NCI-H146 treated with DMSO at 0.1 percent for 48 hours (cell line): ENCODE data around the gene ADAM12.
A peak's percentile ranks its signal among the peaks of the same experiment; 100 is the strongest.
"Not testable (repeated sequence)": the region's sequence is repeated elsewhere in the genome, so short reads cannot be mapped to it uniquely, and the experiment has no call there.

Experiments
- DNase-seq: peaks from one replicate; lab custom pipeline; 2025; ENCODE audit not compliant: unreplicated experiment; lab: John Stamatoyannopoulos, UW

Gene ADAM12

DNA sequence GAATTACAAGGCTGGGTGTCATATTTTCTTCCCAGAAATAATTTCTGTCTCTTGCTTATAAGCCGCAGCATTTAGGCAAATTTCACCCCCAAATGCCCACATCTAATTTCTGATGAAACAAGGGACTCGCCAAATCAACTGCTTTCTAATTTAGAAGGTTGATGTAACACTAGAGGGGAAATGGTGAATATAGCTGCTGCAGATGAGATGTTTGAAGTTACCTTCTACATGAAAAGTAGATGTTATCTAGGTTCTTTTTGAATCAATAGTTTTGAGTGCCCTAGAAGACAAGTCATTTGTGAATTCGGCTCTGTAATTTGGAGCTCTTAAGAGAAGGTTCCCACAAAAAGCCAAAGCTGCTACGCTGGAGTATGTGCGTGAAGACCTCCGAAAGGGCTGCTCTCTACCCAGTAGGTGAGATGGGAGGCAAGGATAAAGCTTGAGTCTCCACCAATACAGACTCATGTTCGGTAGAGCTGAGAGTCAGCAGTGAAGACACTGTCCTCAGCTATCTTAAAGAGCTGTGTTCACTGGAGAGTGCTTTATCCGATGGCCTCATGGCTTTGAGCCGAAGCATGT lies 392.5 kb downstream of the ADAM12 start:
- DNase-seq: no peak

DNA sequence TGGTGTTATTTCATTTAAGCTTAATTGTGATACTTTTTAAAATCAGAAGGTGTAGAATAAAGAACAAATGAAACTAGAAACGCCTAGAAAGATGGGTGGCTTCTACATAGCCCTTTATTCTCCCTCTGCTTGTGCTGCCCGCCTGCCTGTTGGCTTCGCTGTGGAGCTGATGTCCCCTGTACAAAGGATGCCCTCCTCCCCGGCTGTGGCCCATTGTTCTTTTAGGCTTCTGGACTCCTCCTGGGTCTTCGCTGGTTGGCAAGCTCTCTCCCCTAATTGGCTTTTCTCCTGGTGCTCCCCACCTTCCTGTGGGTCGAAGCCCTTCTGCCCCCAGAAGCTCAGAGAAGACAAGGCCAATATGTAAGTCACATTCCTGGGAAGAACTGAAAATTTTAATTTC lies 393.7 kb downstream of the ADAM12 start:
- DNase-seq: no peak

DNA sequence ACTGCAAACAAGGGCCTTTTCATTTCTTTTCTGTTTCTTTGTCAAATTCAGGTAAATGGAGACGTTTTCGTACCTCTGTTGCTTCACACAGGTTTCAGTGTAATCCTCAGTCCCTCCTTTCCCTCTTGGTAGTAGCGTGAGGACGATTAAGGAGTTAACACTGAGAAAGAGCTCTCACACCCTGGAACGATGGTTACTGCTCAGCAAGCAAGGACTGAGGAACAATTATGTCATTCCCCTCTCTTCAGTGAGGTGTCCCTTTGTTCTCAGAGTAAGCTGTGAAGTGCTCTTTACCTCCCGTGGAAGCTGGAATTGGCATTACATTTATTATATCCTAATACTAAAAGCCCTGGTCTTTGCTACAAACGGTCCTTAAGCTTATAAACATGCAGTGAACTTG lies 396.0 kb downstream of the ADAM12 start:
- no peak for DNase-seq

DNA sequence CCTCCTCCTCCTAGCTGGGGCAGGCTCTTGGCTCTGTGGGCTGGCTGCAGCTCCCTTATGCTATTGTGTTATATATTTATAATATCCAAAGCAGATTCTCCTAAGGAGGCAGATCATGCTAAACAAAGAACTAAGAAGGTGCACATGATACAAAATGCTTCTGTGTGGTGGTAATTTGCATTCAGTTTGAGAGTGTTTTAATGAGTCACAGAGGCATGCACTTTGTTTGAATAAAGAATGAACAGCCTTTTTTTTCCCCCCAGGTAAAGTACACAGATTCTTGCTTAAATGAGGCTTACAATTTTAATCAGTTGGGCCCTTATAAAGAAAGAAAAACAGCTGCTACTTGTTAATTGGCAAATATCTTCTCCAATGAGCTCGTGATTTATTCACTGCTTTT lies 396.9 kb downstream of the ADAM12 start:
- DNase-seq: no peak

DNA sequence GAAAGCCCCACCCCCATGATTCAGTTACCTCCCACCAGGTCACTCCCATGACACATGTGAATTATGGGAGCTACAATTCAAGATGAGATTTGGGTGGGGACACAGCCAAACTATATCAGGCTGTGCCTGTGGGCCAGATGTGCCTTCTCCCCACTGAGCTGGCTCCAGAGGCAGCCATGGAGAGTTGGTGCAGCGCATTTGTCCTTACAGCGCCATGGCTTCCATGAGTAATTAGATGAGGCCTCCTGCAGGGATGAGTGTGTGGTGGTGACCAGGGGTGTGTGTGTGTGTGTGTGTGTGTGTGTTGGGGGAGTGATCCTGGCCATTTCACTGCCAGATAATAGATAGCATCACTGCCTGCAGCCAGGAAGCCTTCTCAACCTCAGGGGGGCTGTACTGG lies 397.3 kb downstream of the ADAM12 start:
- no peak for DNase-seq

DNA sequence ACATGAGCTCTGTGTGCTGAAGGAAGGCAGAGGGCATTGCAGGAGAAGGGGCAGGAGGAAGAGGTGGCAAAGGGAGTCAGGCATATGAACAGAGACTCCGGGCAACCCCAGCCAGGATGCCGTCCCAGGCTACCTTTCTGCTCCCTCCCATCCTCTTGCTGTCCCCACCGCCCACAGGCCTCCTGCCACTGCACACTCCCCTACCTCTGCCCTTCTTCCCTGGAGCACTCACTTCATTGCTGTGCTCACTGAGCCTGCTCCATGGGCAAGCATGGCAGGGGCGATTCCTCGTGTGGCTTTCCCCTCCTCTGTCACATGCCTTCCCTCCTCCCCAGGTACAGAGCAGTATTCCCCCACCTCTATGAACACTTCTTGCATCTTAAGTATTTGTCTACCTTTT lies 398.5 kb downstream of the ADAM12 start:
- DNase-seq: no peak

DNA sequence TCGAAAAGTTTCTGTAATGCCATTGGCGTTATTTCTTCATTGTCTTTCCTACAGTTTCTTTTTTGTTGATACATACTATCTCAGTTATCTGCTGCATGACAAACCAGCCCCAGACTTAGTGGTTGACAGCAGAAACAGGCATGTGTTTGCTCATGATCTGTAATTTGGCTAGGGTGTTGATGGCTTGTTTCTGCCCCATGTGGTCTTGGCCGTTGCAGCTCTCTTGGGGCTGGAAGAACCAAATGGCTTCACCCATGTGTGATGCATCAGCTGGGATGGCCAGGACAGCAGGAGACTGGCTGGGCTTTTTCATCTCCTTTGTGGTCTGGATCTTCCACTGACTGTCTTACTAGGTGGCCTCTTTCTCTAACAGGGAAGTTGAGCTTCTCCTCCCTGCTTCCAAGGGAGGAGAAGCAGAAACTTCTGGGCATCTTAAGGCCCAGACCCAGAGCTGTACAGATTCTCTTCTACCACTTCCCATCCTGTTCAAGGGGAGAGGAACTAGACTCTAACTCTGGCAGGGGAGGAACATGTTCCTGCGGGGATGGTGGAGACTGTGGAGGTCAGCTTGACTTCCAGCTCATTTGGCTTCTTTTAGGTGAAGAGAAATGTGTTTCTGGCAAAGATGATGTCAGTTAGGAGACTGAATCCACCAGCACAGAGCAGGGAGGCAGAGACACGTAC lies 402.6 kb downstream of the ADAM12 start:
- no peak for DNase-seq

- DNase-seq: no peak
These were observed 403.3 kb downstream of the ADAM12 start for GRCh38 chr10:125984865-125985495.

GRCh38 chr10:125984346-125984745 lies 403.9 kb downstream of the ADAM12 start:
- no peak for DNase-seq

GRCh38 chr10:125983656-125984055 lies 404.6 kb downstream of the ADAM12 start:
- DNase-seq: no peak

DNA sequence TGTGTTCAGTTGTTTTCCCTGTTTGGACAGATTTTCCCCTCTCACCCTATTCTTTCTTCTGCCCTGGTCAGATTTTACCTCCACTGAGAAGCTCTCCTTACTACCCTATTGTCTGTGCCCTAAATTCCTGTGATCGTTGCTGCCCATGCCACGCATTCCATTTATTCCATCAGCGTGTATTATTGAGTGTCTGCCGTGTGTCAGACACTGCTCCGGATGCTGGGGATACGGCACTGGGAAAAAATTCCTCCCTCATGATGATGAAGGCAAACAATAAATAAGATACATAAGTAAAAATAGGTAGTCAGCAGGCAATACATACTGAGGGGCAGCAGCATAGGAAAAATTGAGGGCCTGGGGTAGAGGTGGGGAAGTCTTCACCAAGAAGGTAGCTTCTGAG lies 405.1 kb downstream of the ADAM12 start:
- no peak for DNase-seq

GRCh38 chr10:125982260-125982948 lies 405.9 kb downstream of the ADAM12 start:
- DNase-seq: peak; percentile 64

DNA sequence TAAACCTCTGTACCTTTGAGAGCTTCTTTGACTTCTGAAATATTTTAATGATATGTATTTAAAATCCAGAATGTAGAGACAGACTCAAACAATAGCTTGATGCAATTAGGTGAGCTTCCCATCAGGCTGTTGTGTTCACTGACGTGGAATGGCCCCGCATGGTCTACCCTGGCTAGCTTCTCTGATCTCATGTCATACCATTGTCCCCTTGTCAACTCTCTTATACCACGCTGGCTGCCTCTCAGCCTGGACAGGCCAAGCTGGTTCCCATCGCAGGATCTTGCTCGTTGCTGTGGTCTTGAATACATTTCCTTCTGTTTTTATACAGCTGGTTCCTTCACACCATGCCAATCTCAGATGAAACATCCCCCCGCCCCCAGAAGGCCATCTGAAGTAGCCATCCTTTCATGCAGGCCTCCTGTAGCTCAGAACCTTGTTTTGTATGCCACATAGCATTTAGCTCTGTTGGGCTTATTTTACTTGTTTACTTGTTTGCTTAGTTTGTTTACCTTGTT lies 407.7 kb downstream of the ADAM12 start:
- no peak for DNase-seq

- DNase-seq: no peak
These were observed 408.3 kb downstream of the ADAM12 start for GRCh38 chr10:125979976-125980375.

DNA sequence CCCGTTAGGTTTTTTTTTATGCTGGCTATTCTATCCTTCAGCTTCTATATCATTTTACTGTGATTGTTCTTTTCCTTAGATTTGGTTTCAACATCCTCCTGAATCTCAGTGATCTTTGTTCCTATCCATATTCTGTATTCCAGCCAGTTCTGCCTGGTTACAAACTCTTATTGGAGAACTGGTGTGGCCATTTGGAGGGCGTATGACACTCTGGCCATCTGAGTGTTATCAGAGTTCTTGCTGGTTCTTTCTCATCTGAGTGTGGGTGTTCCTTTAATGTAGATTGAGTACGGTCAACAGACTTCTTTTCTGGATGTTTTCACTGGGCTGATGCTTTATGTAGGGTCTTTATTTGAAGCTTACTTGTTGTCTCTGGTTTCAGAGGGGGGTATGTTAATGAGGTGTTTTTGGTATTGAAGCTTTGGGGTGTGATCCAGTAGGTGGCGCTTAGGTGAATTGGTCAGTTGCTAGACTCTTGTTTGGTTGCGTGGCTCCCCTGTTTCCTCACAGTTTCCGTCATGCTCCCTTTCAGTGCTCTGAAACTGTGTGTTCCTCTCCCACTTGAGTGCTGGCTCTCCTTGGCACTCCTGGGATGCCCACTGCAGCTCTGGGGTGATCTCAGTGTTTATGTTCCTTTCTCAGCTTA lies 411.2 kb downstream of the ADAM12 start:
- no peak for DNase-seq

- DNase-seq: not testable (repeated sequence)
These were observed 418.1 kb downstream of the ADAM12 start for GRCh38 chr10:125970077-125970630.

GRCh38 chr10:125967533-125967932 lies 420.7 kb downstream of the ADAM12 start:
- DNase-seq: no peak

DNA sequence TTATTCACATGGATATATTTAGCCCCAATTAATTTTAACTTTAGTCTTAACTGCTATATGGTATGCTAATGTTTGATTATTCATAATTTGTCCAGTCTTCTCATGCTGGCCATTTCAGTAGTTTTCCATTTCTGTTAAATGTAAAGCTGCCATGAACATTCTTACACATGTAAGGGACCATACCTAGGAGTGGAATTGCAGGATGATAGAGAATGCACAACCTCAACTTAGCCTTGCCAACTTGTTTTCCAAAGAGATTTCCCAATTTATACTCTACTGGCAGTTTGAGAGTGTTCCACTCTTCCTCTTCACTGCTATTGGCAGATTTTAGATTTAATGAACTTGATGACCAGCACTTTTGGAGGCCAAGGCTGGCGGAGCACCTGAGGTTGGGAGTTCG lies 423.7 kb downstream of the ADAM12 start:
- DNase-seq: no peak
